Measurements from ENCODE around the gene HEXIM2. TPM values are rescaled to one million over a fixed set of nuclear protein-coding genes. Genes with fewer than 3 reads are reported as not detected.

Gene HEXIM2
- total and polyA plus RNA-seq, 2 of the 13 experiments (the other 11 are each of a cell fraction or from before 2014, with no cell fraction given): 27.1 to 32.4 TPM

DNA sequence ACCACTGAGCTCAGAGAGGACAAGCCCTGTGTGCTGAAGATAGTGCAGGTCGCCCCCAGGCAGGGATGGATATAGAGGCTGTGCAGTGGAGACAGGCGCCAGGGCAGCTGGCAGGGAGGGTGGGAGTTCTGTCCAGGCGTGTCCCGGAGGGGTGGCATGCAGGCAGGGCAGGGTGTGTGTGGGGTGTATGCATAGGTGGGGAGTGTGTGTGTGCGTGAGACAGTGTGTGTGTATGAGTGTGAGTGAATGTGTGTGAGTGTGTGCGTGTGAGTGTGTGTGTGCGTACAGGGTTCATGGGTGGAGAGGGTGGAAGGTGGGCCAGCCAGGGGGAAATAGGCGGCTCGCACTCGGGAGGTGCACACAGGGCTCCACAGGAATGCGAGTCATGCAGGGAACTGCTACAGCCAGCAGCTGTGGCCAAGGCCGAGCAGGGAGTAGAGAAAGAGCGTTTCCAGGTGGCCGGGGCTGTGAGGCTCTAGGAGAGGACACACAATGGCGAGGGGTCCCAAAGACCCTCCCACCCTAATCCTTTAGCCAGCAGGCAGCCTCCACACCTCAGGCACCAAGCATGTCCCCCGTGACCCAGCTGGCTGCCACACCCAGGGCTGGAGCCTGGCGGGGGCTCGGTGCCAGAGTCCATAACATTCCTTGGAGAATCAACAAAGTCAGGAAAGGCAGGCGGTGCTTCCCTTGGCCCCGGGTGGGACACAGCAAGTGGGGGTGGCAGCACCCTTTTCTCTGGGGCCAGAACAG, 34.0 kb upstream of the HEXIM2 start (continued):
- TF ChIP-seq, protein P1, sequence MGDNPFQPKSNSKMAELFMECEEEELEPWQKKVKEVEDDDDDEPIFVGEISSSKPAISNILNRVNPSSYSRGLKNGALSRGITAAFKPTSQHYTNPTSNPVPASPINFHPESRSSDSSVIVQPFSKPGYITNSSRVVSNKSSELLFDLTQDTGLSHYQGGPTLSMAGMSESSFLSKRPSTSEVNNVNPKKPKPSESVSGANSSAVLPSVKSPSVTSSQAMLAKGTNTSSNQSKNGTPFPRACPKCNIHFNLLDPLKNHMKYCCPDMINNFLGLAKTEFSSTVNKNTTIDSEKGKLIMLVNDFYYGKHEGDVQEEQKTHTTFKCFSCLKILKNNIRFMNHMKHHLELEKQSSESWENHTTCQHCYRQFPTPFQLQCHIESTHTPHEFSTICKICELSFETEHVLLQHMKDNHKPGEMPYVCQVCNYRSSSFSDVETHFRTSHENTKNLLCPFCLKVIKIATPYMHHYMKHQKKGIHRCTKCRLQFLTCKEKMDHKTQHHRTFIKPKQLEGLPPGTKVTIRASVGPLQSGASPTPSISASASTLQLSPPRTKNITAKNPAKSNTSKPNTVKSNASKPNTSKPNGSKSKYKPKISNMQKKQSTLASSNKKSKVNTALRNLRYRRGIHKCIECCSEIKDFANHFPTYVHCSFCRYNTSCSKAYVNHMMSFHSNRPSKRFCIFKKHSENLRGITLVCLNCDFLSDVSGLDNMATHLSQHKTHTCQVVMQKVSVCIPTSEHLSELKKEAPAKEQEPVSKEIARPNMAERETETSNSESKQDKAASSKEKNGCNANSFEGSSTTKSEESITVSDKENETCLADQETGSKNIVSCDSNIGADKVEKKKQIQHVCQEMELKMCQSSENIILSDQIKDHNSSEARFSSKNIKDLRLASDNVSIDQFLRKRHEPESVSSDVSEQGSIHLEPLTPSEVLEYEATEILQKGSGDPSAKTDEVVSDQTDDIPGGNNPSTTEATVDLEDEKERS (CRISPR knock-in tag; IDR thresholded peaks at IDR 0.05): no peak
- TF ChIP-seq, protein P2, sequence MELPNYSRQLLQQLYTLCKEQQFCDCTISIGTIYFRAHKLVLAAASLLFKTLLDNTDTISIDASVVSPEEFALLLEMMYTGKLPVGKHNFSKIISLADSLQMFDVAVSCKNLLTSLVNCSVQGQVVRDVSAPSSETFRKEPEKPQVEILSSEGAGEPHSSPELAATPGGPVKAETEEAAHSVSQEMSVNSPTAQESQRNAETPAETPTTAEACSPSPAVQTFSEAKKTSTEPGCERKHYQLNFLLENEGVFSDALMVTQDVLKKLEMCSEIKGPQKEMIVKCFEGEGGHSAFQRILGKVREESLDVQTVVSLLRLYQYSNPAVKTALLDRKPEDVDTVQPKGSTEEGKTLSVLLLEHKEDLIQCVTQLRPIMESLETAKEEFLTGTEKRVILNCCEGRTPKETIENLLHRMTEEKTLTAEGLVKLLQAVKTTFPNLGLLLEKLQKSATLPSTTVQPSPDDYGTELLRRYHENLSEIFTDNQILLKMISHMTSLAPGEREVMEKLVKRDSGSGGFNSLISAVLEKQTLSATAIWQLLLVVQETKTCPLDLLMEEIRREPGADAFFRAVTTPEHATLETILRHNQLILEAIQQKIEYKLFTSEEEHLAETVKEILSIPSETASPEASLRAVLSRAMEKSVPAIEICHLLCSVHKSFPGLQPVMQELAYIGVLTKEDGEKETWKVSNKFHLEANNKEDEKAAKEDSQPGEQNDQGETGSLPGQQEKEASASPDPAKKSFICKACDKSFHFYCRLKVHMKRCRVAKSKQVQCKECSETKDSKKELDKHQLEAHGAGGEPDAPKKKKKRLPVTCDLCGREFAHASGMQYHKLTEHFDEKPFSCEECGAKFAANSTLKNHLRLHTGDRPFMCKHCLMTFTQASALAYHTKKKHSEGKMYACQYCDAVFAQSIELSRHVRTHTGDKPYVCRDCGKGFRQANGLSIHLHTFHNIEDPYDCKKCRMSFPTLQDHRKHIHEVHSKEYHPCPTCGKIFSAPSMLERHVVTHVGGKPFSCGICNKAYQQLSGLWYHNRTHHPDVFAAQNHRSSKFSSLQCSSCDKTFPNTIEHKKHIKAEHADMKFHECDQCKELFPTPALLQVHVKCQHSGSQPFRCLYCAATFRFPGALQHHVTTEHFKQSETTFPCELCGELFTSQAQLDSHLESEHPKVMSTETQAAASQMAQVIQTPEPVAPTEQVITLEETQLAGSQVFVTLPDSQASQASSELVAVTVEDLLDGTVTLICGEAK (IDR thresholded peaks at IDR 0.05): no peak
- TF ChIP-seq, protein P2 (CRISPR knock-in tag; IDR thresholded peaks at IDR 0.05): no peak
- no peak for TF ChIP-seq ZNF660 (CRISPR knock-in tag; IDR thresholded peaks at IDR 0.05; ENCODE audit: borderline replicate concordance, low read depth)
- TF ChIP-seq, protein P3, sequence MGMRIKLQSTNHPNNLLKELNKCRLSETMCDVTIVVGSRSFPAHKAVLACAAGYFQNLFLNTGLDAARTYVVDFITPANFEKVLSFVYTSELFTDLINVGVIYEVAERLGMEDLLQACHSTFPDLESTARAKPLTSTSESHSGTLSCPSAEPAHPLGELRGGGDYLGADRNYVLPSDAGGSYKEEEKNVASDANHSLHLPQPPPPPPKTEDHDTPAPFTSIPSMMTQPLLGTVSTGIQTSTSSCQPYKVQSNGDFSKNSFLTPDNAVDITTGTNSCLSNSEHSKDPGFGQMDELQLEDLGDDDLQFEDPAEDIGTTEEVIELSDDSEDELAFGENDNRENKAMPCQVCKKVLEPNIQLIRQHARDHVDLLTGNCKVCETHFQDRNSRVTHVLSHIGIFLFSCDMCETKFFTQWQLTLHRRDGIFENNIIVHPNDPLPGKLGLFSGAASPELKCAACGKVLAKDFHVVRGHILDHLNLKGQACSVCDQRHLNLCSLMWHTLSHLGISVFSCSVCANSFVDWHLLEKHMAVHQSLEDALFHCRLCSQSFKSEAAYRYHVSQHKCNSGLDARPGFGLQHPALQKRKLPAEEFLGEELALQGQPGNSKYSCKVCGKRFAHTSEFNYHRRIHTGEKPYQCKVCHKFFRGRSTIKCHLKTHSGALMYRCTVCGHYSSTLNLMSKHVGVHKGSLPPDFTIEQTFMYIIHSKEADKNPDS (CRISPR knock-in tag; IDR thresholded peaks at IDR 0.05): no peak
- no peak for TF ChIP-seq POLR2AphosphoS2 (IDR thresholded peaks at IDR 0.05; ENCODE audit: low read depth, low read length)
- no peak for TF ChIP-seq PAF1 (CRISPR knock-in tag; IDR thresholded peaks at IDR 0.05)
- TF ChIP-seq FOXA3 (CRISPR knock-in tag; IDR thresholded peaks at IDR 0.05): peak; percentile 76
- TF ChIP-seq, protein P4, sequence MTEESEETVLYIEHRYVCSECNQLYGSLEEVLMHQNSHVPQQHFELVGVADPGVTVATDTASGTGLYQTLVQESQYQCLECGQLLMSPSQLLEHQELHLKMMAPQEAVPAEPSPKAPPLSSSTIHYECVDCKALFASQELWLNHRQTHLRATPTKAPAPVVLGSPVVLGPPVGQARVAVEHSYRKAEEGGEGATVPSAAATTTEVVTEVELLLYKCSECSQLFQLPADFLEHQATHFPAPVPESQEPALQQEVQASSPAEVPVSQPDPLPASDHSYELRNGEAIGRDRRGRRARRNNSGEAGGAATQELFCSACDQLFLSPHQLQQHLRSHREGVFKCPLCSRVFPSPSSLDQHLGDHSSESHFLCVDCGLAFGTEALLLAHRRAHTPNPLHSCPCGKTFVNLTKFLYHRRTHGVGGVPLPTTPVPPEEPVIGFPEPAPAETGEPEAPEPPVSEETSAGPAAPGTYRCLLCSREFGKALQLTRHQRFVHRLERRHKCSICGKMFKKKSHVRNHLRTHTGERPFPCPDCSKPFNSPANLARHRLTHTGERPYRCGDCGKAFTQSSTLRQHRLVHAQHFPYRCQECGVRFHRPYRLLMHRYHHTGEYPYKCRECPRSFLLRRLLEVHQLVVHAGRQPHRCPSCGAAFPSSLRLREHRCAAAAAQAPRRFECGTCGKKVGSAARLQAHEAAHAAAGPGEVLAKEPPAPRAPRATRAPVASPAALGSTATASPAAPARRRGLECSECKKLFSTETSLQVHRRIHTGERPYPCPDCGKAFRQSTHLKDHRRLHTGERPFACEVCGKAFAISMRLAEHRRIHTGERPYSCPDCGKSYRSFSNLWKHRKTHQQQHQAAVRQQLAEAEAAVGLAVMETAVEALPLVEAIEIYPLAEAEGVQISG (CRISPR knock-in tag; IDR thresholded peaks at IDR 0.05): no peak
- TF ChIP-seq SMAD3 (CRISPR knock-in tag; IDR thresholded peaks at IDR 0.05): no peak
